IMR-90 (cell line): ENCODE measurements around the gene DOCK2. TPM values are rescaled to one million over a fixed set of nuclear protein-coding genes. Genes with fewer than 3 reads are reported as not detected.
"Not testable (repeated sequence)": the region's sequence is repeated elsewhere in the genome, so short reads cannot be mapped to it uniquely, and the experiment has no call there.

Source experiments
- ATAC-seq: fragments of 200-7000 bp; cut with Tn5 transposase; 2 replicates; pipeline ENCODE4 v1.9.1; 2020; ENCODE audit warnings: low read depth, mild to moderate bottlenecking, moderate library complexity
- BruUV-seq: library from RNA; stranded (reverse); fragments of 400-500 nt; replicated peaks from 2 replicates; lab custom pipeline; 2021; lab: Mats Ljungman, UMichigan
- CTCF ChIA-PET: fragments of 300-600 bp; formaldehyde crosslinking; extraction: SDS; loops from one replicate; lab custom pipeline; 2021; ENCODE audit warnings: antibody characterized with exemption; lab: Yijun Ruan, JAX
- POLR2A ChIA-PET: fragments of 300-600 bp; sonication (Branson Sonifier 250); formaldehyde crosslinking; loops from one replicate; lab custom pipeline; 2022; ENCODE audit warnings: antibody characterized with exemption; ENCODE audit not compliant: unreplicated experiment; lab: Charles Lee
- DNase-seq: peaks from one replicate; pipeline ENCODE4 v3.0.0; 2013
- H2AFZ ChIP-seq: replicated peaks from 2 replicates; pipeline ENCODE3; 2013; ENCODE audit warnings: low read length, mild to moderate bottlenecking; ENCODE audit not compliant: poor library complexity
- H2AK5ac ChIP-seq: 2 replicates; pipeline ENCODE4 v1.6.1; 2013; ENCODE audit warnings: low read depth, low read length, inconsistent platforms
- H2AK9ac ChIP-seq: replicated peaks from 2 replicates; pipeline ENCODE3; 2013; ENCODE audit warnings: mild to moderate bottlenecking, low read depth, low read length, moderate library complexity; ENCODE audit not compliant: poor library complexity
- H2BK120ac ChIP-seq: 2 replicates; pipeline ENCODE4 v1.6.1; 2013; ENCODE audit warnings: low read depth, low read length, inconsistent platforms
- H2BK15ac ChIP-seq: 3 replicates; pipeline ENCODE4 v1.6.1; 2013; ENCODE audit warnings: low read depth, low read length, inconsistent platforms
- H2BK20ac ChIP-seq: 2 replicates; pipeline ENCODE4 v1.6.1; 2013; ENCODE audit warnings: low read depth, mild to moderate bottlenecking, inconsistent platforms, low read length, moderate library complexity
- H2BK5ac ChIP-seq: 2 replicates; pipeline ENCODE4 v1.6.1; 2013; ENCODE audit warnings: mild to moderate bottlenecking, low read depth, low read length, inconsistent platforms; ENCODE audit not compliant: poor library complexity, severe bottlenecking
- H3K14ac ChIP-seq: replicated peaks from 2 replicates; pipeline ENCODE4 v1.6.1; 2013; ENCODE audit warnings: low read depth, low read length, inconsistent platforms
- H3K18ac ChIP-seq: 2 replicates; pipeline ENCODE4 v1.6.1; 2013; ENCODE audit warnings: low read depth, low read length, control low read depth
- H3K23ac ChIP-seq: 2 replicates; pipeline ENCODE4 v1.6.1; 2013; ENCODE audit warnings: low read depth, low read length, inconsistent platforms
- H3K27ac ChIP-seq: 2 replicates; pipeline ENCODE4 v1.5.1; 2013; ENCODE audit warnings: mild to moderate bottlenecking, control low read depth, low read length; ENCODE audit not compliant: insufficient read depth
- H3K27me3 ChIP-seq: 2 replicates; pipeline ENCODE4 v1.6.1; 2013; ENCODE audit warnings: low read length; ENCODE audit not compliant: control insufficient read depth, insufficient read depth
- H3K36me3 ChIP-seq: 2 replicates; pipeline ENCODE4 v1.6.1; 2013; ENCODE audit warnings: low read length, mixed read lengths; ENCODE audit not compliant: control insufficient read depth, insufficient read depth
- H3K4ac ChIP-seq: 2 replicates; pipeline ENCODE4 v1.6.1; 2013; ENCODE audit warnings: low read depth, low read length, inconsistent platforms
- H3K4me1 ChIP-seq: 2 replicates; pipeline ENCODE4 v1.6.1; 2013; ENCODE audit warnings: low read length, mixed read lengths; ENCODE audit not compliant: control insufficient read depth, insufficient read depth
- H3K4me2 ChIP-seq: 2 replicates; pipeline ENCODE4 v1.6.1; 2013; ENCODE audit warnings: low read depth, mild to moderate bottlenecking, control low read depth, low read length, moderate library complexity
- H3K4me3 ChIP-seq: 2 replicates; pipeline ENCODE4 v1.5.1; 2013; ENCODE audit warnings: low read depth, mild to moderate bottlenecking, control low read depth, low read length, moderate library complexity; ENCODE audit not compliant: insufficient read depth
- H3K56ac ChIP-seq: 2 replicates; pipeline ENCODE4 v1.6.1; 2013; ENCODE audit warnings: low read length, inconsistent platforms; ENCODE audit not compliant: insufficient read depth; ENCODE audit errors: extremely low read depth
- H3K79me1 ChIP-seq, 2 experiments: 2 replicates each; pipeline ENCODE4 v1.6.1; 2013; ENCODE audit warnings: low read length in 2 of 2, inconsistent platforms in 1 of 2, low read depth in 1 of 2
- H3K9ac ChIP-seq: 2 replicates; pipeline ENCODE4 v1.6.1; 2013; ENCODE audit warnings: low read depth, low read length, control low read depth
- H3K9me1 ChIP-seq: 2 replicates; pipeline ENCODE4 v1.6.1; 2013; ENCODE audit warnings: low read length, inconsistent platforms; ENCODE audit not compliant: insufficient read depth
- H3K9me3 ChIP-seq: 2 replicates; pipeline ENCODE4 v1.6.1; 2013; ENCODE audit warnings: low read length; ENCODE audit not compliant: control insufficient read depth, insufficient read depth
- H4K20me1 ChIP-seq: 2 replicates; pipeline ENCODE4 v1.6.1; 2013; ENCODE audit warnings: low read length, inconsistent platforms; ENCODE audit not compliant: insufficient read depth
- H4K5ac ChIP-seq: 2 replicates; pipeline ENCODE4 v1.6.1; 2013; ENCODE audit warnings: mild to moderate bottlenecking, low read depth, low read length, control low read depth
- H4K8ac ChIP-seq, 2 experiments: 2 replicates each; pipeline ENCODE4 v1.6.1; 2013; ENCODE audit warnings: low read depth in 2 of 2, low read length in 2 of 2, control low read depth in 1 of 2, inconsistent platforms in 1 of 2
- H4K91ac ChIP-seq: 2 replicates; pipeline ENCODE4 v1.6.1; 2013; ENCODE audit warnings: low read depth, low read length, inconsistent platforms; ENCODE audit not compliant: insufficient read depth
- WGBS, 2 experiments: methylation state at CpG; one replicate each; pipeline versions ENCODE4 v1.1.5 to v1.1.7; 2013; ENCODE audit warnings: missing lambda C conversion rate in 2 of 2; ENCODE audit not compliant: insufficient read length in 1 of 2; ENCODE audit errors: extremely low coverage in 2 of 2; 5-methylcytosine and 5-hydroxymethylcytosine counted together
- dilution Hi-C: fragments of 300-500 bp; cut with HindIII; formaldehyde crosslinking; loops from one replicate; pipeline ENCODE4 v1.14.3; 2018; ENCODE audit warnings: low sequenced_read_pairs; ENCODE audit not compliant: unreplicated experiment
- in situ Hi-C: fragments of 300-500 bp; cut with MboI; formaldehyde crosslinking; loops from 3 replicates; pipeline ENCODE4 v1.14.3; 2019; ENCODE audit warnings: low sequenced_read_pairs, inconsistent platforms, mixed read lengths
- intact Hi-C: fragments of 100-400 bp; cut with micrococcal nuclease; formaldehyde crosslinking; loops from 2 replicates; pipeline ENCODE4 v1.10.0; 2022
- polyA plus RNA-seq, 3 experiments: library from polyadenylated mRNA; depleted of rRNA; stranded (reverse); fragments of >200 nt; gene quantifications; 2 replicates each; pipeline ENCODE4 v1.2.3, GENCODE V29; 2012; ENCODE audit warnings: low replicate concordance in 1 of 3
- total RNA-seq: library from RNA; depleted of rRNA; stranded (reverse); fragments of >200 nt; gene quantifications from 2 replicates; pipeline ENCODE4 v1.2.3, GENCODE V29; 2012

Gene DOCK2
- total and polyA plus RNA-seq, 2 of the 4 experiments (the other 2 are of a cell fraction) = 0.72 to 3.0 TPM

DNA sequence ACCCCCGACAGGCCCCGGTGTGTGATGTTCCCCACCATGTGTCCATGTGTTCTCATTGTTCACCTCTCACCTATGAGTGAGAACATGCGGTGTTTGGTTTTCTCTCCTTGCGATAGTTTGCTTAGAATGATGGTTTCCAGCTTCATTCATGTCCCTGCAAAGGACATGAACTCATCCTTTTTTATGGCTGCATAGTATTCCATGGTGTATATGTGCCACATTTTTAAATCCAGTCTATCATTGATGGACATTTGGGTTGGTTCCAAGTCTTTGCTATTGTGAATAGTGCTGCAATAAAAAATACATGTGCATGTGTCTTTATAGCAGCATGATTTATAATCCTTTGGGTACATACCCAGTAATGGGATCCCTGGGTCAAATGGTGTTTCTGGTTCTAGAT, 88.6 kb downstream of the DOCK2 start:
- H3K4me3 ChIP-seq, H4K20me1 ChIP-seq, DNase-seq, H2BK5ac ChIP-seq, H3K18ac ChIP-seq, H3K9me1 ChIP-seq, CTCF ChIA-PET, H3K4ac ChIP-seq, dilution Hi-C loops, H2AFZ ChIP-seq, H3K79me1 ChIP-seq, H2AK9ac ChIP-seq, H2AK5ac ChIP-seq, H4K91ac ChIP-seq, H4K5ac ChIP-seq, H3K27ac ChIP-seq, H3K36me3 ChIP-seq, ATAC-seq, H3K4me2 ChIP-seq, H4K8ac ChIP-seq, H3K4me1 ChIP-seq, POLR2A ChIA-PET, BruUV-seq, H2BK20ac ChIP-seq, H3K56ac ChIP-seq, H3K9ac ChIP-seq, H3K23ac ChIP-seq, H3K14ac ChIP-seq, H2BK15ac ChIP-seq, in situ Hi-C loops, H3K27me3 ChIP-seq, H2BK120ac ChIP-seq, H3K9me3 ChIP-seq, intact Hi-C loops: not testable (repeated sequence)
- WGBS, 2 experiments = no CpG with 5 or more reads among the region's 4 CpGs
